SK-N-SH (cell line): ENCODE data around the gene ZCCHC3. TPM values are rescaled to one million over a fixed set of nuclear protein-coding genes. Genes with fewer than 3 reads are reported as not detected.
A peak's percentile ranks its signal among the peaks of the same experiment; 100 is the strongest.

ENCODE experiments used
- CTCF ChIA-PET: fragments of 300-600, 350-600 bp; formaldehyde crosslinking; extraction: SDS; loops from one replicate; lab custom pipeline; 2021; lab: Yijun Ruan, JAX
- POLR2A ChIA-PET: fragments of 350-600 bp; sonication (Branson Sonifier 250); formaldehyde crosslinking; extraction: SDS; loops from one replicate; lab custom pipeline; 2020; ENCODE audit warnings: antibody characterized with exemption, inconsistent platforms; lab: Yijun Ruan, JAX
- DNase-seq: peaks from one replicate; pipeline ENCODE4 v3.0.0; 2012
- H2AFZ ChIP-seq: fragments of 200-600 bp; sonication (generic); 2 replicates; pipeline ENCODE4 v1.8.1; 2016; ENCODE audit warnings: antibody characterized with exemption, mild to moderate bottlenecking, low read depth
- H3F3A ChIP-seq: fragments of 200-600 bp; sonication (generic); replicated peaks from 2 replicates; pipeline ENCODE3; 2016; ENCODE audit warnings: antibody characterized with exemption, mild to moderate bottlenecking; ENCODE audit not compliant: insufficient read depth
- H3K27ac ChIP-seq, 2 experiments: fragments of 200-500 bp in 1 of 2; fragments of 200-600 bp in 1 of 2; sonication (Bioruptor generic) in 1 of 2; sonication (generic), shearing (Covaris generic) in 1 of 2; 2 replicates each; pipeline versions ENCODE4 v1.5.1 to v1.6.1; 2014 to 2016; ENCODE audit warnings: low read depth in 2 of 2, inconsistent platforms in 1 of 2, low read length in 1 of 2, mild to moderate bottlenecking in 1 of 2, mixed read lengths in 1 of 2
- H3K27me3 ChIP-seq: fragments of 200-600 bp; sonication (generic), shearing (Covaris generic); 2 replicates; pipeline ENCODE4 v1.6.1; 2016; ENCODE audit warnings: mixed run types; ENCODE audit not compliant: insufficient read depth
- H3K36me3 ChIP-seq, 2 experiments: fragments of 200-500 bp in 1 of 2; fragments of 200-600 bp in 1 of 2; sonication (Bioruptor generic) in 1 of 2; sonication (generic) in 1 of 2; replicated peaks in 1 of 2; 2 replicates each; pipeline versions ENCODE3 to v1.5.1; 2014 to 2016; ENCODE audit warnings: low read length in 1 of 2, mild to moderate bottlenecking in 1 of 2; ENCODE audit not compliant: insufficient read depth in 2 of 2, control insufficient read depth in 1 of 2
- H3K4me1 ChIP-seq, 2 experiments: fragments of 200-500 bp in 1 of 2; fragments of 200-600 bp in 1 of 2; sonication (Bioruptor generic) in 1 of 2; sonication (generic), shearing (Covaris generic) in 1 of 2; 2 replicates each; pipeline versions ENCODE4 v1.5.1 to v1.6.1; 2014 to 2016; ENCODE audit warnings: low read depth in 1 of 2, low read length in 1 of 2, mixed run types in 1 of 2; ENCODE audit not compliant: insufficient read depth in 2 of 2, control insufficient read depth in 1 of 2
- H3K4me2 ChIP-seq: fragments of 200-600 bp; sonication (generic), shearing (Covaris generic); 2 replicates; pipeline ENCODE4 v1.6.1; 2017; ENCODE audit warnings: mixed run types
- H3K4me3 ChIP-seq, 2 experiments: fragments of 200-500 bp in 1 of 2; fragments of 200-600 bp in 1 of 2; sonication (Bioruptor generic) in 1 of 2; sonication (generic), shearing (Covaris generic) in 1 of 2; 2 replicates each; pipeline versions ENCODE4 v1.5.1 to v1.8.1; 2014 to 2016; ENCODE audit warnings: low read depth in 2 of 2, inconsistent platforms in 1 of 2, low read length in 1 of 2, mild to moderate bottlenecking in 1 of 2, mixed read lengths in 1 of 2, moderate library complexity in 1 of 2
- H3K79me2 ChIP-seq: fragments of 200-600 bp; sonication (generic); 2 replicates; pipeline ENCODE4 v1.8.1; 2017; ENCODE audit warnings: mild to moderate bottlenecking; ENCODE audit not compliant: insufficient read depth
- H3K9ac ChIP-seq: fragments of 200-600 bp; sonication (generic); 2 replicates; pipeline ENCODE4 v1.6.1; 2017; ENCODE audit warnings: mixed run types
- H3K9me2 ChIP-seq: fragments of 200-600 bp; sonication (generic); 2 replicates; pipeline ENCODE4 v1.6.1; 2017; ENCODE audit warnings: mixed run types
- H3K9me3 ChIP-seq: fragments of 200-600 bp; sonication (generic); 2 replicates; pipeline ENCODE4 v1.6.1; 2017; ENCODE audit warnings: mixed run types, mild to moderate bottlenecking, moderate library complexity
- H4K20me1 ChIP-seq: fragments of 200-600 bp; sonication (generic); 2 replicates; pipeline ENCODE4 v1.6.1; 2017; ENCODE audit warnings: mild to moderate bottlenecking, mixed run types; ENCODE audit not compliant: insufficient read depth
- CHD2 ChIP-seq: fragments of 150-350 bp; IDR thresholded peaks from 2 replicates; pipeline ENCODE4 v1.6.1; 2018; ENCODE audit warnings: low read length; ENCODE audit not compliant: partially characterized antibody
- ELF1 ChIP-seq: IDR thresholded peaks from 2 replicates; pipeline ENCODE4 v1.4.0; 2012
- EP300 ChIP-seq, 2 experiments: IDR thresholded peaks; 2 replicates each; pipeline versions ENCODE4 v1.4.0 to v1.6.1; 2012; ENCODE audit warnings: borderline replicate concordance in 1 of 2, low read depth in 1 of 2, low read length in 1 of 2
- EZH2phosphoT487 ChIP-seq: fragments of 200-600 bp; sonication (generic); IDR thresholded peaks from 2 replicates; pipeline ENCODE4 v1.6.1; 2017; ENCODE audit warnings: low read depth, mixed run types, mild to moderate bottlenecking, antibody characterized with exemption, moderate library complexity, borderline replicate concordance
- FOSL2 ChIP-seq: IDR thresholded peaks from 2 replicates; pipeline ENCODE4 v1.4.0; 2012; ENCODE audit warnings: low read depth, mild to moderate bottlenecking, moderate library complexity, borderline replicate concordance
- FOXJ3 ChIP-seq: sonication (generic); formaldehyde crosslinking; IDR thresholded peaks from 2 replicates; pipeline ENCODE4 v1.5.1; 2020; ENCODE audit warnings: mild to moderate bottlenecking, missing genetic modification reagents
- FOXM1 ChIP-seq: IDR thresholded peaks from 2 replicates; pipeline ENCODE4 v1.4.0; 2012; ENCODE audit warnings: low read depth, mild to moderate bottlenecking
- GABPA ChIP-seq: IDR thresholded peaks from 2 replicates; pipeline ENCODE4 v1.4.0; 2012; ENCODE audit warnings: low read depth, mild to moderate bottlenecking
- GATA2 ChIP-seq: sonication (generic); formaldehyde crosslinking; IDR thresholded peaks from 2 replicates; pipeline ENCODE4 v1.5.0; 2020; ENCODE audit warnings: mild to moderate bottlenecking, missing genetic modification reagents
- JUND ChIP-seq: IDR thresholded peaks from 2 replicates; pipeline ENCODE4 v1.4.0; 2012
- MEF2A ChIP-seq: IDR thresholded peaks from 2 replicates; pipeline ENCODE4 v1.4.0; 2012; ENCODE audit warnings: low read depth, borderline replicate concordance
- NFIC ChIP-seq: IDR thresholded peaks from 2 replicates; pipeline ENCODE4 v1.4.0; 2012; ENCODE audit warnings: borderline replicate concordance
- NRF1 ChIP-seq: IDR thresholded peaks from 2 replicates; pipeline ENCODE4 v1.6.1; 2012; ENCODE audit warnings: low read depth, mild to moderate bottlenecking, low read length
- POLR2AphosphoS5 ChIP-seq: IDR thresholded peaks from 2 replicates; pipeline ENCODE4 v1.6.1; 2012; ENCODE audit warnings: low read depth, low read length
- RAD21 ChIP-seq: IDR thresholded peaks from 2 replicates; pipeline ENCODE4 v1.6.1; 2012; ENCODE audit warnings: mild to moderate bottlenecking, low read length
- RXRA ChIP-seq: IDR thresholded peaks from 2 replicates; pipeline ENCODE4 v1.4.0; 2012; ENCODE audit warnings: low read depth, mild to moderate bottlenecking, borderline replicate concordance
- SIN3A ChIP-seq: IDR thresholded peaks from 2 replicates; pipeline ENCODE4 v1.6.1; 2012; ENCODE audit warnings: low read depth, mild to moderate bottlenecking, low read length, moderate library complexity, borderline replicate concordance
- SMC3 ChIP-seq: IDR thresholded peaks from 2 replicates; pipeline ENCODE4 v1.6.1; 2012; ENCODE audit warnings: low read depth, low read length, improper control_type of control experiment
- TAF1 ChIP-seq: IDR thresholded peaks from 2 replicates; pipeline ENCODE4 v1.6.1; 2012; ENCODE audit warnings: low read depth, mild to moderate bottlenecking, low read length, moderate library complexity, borderline replicate concordance
- TCF12 ChIP-seq: IDR thresholded peaks from 2 replicates; pipeline ENCODE4 v1.4.0; 2012
- TEAD4 ChIP-seq: IDR thresholded peaks from 2 replicates; pipeline ENCODE4 v1.4.0; 2012; ENCODE audit warnings: mild to moderate bottlenecking, borderline replicate concordance; ENCODE audit not compliant: insufficient read depth
- WGBS: methylation state at CpG from one replicate; pipeline ENCODE4 v1.1.6; 2017; ENCODE audit warnings: low lambda C conversion rate; 5-methylcytosine and 5-hydroxymethylcytosine counted together
- polyA plus RNA-seq, 3 experiments: library from polyadenylated mRNA; depleted of rRNA; stranded (reverse); fragments of >200 nt; gene quantifications; 2 replicates each; pipeline ENCODE4 v1.2.3, GENCODE V29; 2012
- TF ChIP-seq, protein P1 (sequence below): IDR thresholded peaks from 2 replicates; pipeline ENCODE4 v1.4.0; 2012; ENCODE audit warnings: low read depth
- TF ChIP-seq, protein P2 (sequence below): IDR thresholded peaks from 2 replicates; pipeline ENCODE4 v1.4.0; 2012; ENCODE audit warnings: low read depth, borderline replicate concordance
- TF ChIP-seq, protein P3 (sequence below): IDR thresholded peaks from 2 replicates; pipeline ENCODE4; 2012
- TF ChIP-seq, protein P4 (sequence below): fragments of 150-350 bp; IDR thresholded peaks from 2 replicates; pipeline ENCODE4 v1.6.1; 2017; ENCODE audit warnings: antibody characterized with exemption, low read length, low read depth, borderline replicate concordance
- TF ChIP-seq, protein P5 (sequence below): IDR thresholded peaks from 2 replicates; pipeline ENCODE4 v1.4.0; 2012; ENCODE audit warnings: low read depth, borderline replicate concordance

ZCCHC3 gene
- polyA plus RNA-seq, 1 of the 3 experiments (the other 2 are of a cell fraction): 9.5 TPM

DNA sequence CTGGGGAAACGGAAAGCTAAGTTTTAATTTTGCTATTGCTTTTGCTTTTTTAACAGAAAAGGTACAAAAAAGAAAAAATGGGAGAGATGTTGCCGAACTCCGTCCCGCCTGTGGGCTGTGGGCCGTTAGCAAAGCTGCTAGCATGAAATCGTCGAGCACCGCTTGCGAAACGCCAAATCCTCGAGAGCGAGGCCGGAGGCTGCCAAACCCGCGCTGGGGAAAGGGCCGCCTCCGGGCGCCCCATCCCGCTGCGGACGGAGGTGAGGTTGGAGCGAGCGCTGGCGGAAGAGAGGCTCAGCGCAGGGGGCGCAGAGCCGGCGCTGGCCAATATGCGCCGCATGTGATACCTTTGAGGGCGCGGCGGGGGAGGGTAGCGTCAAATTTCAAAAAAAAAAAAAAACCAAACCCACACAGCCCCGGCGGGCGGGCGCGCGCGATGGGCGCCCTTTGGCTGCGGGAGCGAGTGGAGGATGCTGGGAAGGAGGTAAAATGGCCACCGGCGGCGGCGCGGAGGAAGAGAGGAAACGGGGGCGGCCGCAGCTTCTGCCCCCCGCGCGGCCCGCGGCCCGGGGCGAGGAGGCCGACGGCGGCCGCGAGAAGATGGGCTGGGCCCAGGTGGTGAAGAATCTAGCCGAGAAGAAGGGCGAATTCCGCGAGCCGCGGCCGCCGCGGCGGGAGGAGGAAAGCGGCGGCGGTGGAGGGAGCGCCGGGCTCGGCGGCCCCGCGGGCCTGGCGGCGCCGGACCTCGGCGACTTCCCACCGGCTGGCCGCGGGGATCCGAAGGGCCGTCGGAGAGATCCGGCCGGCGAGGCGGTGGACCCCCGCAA lies at the start of gene ZCCHC3 (continued):
- TF ChIP-seq NRF1 (peak; percentile 55; the same call in 1 of the 2 replicates), TCF12 (peak; percentile 64), SMC3 (peak; percentile 34), GATA2 (CRISPR knock-in tag) (no peak), POLR2AphosphoS5 (peak; percentile 83), EZH2phosphoT487 (no peak), MEF2A (no peak), EP300 (IDR thresholded peaks at IDR 0.05; ENCODE audit: borderline replicate concordance in 1 of 2, low read depth in 1 of 2, low read length in 1 of 2) (peak in 1 of 2 experiments; percentile 26; a peak in 1 of 4 replicates), ELF1 (peak; percentile 77), NFIC (peak; percentile 36; the same call in 1 of the 2 replicates), GABPA (peak; percentile 23; the same call in 1 of the 2 replicates), RAD21 (peak; percentile 31), JUND (peak; percentile 5; the same call in 1 of the 2 replicates), FOSL2 (no peak), RXRA (peak; percentile 56; the same call in 1 of the 2 replicates)
- TF ChIP-seq, protein P1, sequence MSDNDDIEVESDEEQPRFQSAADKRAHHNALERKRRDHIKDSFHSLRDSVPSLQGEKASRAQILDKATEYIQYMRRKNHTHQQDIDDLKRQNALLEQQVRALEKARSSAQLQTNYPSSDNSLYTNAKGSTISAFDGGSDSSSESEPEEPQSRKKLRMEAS: peak; percentile 96

DNA sequence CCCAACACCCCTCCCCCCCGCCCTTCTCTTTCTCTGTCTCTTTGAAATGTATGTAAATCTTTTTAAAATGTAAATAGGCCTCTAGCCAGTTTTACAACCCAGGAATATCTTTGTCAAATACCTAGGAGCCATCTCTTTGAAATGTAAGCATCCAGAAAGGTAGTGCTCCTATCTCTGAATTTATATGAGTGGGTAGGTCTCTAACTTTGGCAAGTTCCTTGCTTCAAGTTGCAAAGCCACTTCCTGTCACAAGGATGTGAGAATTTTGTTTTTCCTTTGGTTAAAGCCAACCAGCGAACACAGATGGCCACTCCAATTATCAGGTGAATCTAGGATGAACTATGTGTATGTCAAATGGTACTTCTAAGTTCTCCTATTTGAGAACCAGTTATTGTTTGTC lies 46.0 kb upstream of the ZCCHC3 start:
- CTCF ChIA-PET: no interaction called here
- Histone ChIP-seq H3K9me2 (no peaks in the 10 kb centered on the region), H3K27ac (no peak overlapping the region), H3K36me3 (no peaks in the 10 kb centered on the region), H3K9ac (no peak overlapping the region), H3K4me3 (no peak overlapping the region), H3K79me2 (no peaks in the 10 kb centered on the region)
- no peak for DNase-seq
- TF ChIP-seq EZH2phosphoT487 (no peak), TEAD4 (no peak), GATA2 (CRISPR knock-in tag) (no peak), FOXM1 (no peak), FOXJ3 (CRISPR knock-in tag) (no peak), RXRA (no peak), GABPA (no peak), FOSL2 (no peak), CHD2 (no peak), SMC3 (no peak), JUND (no peak), TAF1 (no peak), SIN3A (no peak), POLR2AphosphoS5 (no peak), TCF12 (no peak)
- TF ChIP-seq, protein P2, sequence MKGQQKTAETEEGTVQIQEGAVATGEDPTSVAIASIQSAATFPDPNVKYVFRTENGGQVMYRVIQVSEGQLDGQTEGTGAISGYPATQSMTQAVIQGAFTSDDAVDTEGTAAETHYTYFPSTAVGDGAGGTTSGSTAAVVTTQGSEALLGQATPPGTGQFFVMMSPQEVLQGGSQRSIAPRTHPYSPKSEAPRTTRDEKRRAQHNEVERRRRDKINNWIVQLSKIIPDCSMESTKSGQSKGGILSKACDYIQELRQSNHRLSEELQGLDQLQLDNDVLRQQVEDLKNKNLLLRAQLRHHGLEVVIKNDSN: no peak
- TF ChIP-seq, protein P3, sequence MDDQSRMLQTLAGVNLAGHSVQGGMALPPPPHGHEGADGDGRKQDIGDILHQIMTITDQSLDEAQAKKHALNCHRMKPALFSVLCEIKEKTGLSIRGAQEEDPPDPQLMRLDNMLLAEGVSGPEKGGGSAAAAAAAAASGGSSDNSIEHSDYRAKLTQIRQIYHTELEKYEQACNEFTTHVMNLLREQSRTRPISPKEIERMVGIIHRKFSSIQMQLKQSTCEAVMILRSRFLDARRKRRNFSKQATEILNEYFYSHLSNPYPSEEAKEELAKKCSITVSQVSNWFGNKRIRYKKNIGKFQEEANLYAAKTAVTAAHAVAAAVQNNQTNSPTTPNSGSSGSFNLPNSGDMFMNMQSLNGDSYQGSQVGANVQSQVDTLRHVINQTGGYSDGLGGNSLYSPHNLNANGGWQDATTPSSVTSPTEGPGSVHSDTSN: no peak
- TF ChIP-seq, protein P1: no peak
- TF ChIP-seq, protein P4, sequence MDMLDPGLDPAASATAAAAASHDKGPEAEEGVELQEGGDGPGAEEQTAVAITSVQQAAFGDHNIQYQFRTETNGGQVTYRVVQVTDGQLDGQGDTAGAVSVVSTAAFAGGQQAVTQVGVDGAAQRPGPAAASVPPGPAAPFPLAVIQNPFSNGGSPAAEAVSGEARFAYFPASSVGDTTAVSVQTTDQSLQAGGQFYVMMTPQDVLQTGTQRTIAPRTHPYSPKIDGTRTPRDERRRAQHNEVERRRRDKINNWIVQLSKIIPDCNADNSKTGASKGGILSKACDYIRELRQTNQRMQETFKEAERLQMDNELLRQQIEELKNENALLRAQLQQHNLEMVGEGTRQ: no peak
- TF ChIP-seq, protein P5, sequence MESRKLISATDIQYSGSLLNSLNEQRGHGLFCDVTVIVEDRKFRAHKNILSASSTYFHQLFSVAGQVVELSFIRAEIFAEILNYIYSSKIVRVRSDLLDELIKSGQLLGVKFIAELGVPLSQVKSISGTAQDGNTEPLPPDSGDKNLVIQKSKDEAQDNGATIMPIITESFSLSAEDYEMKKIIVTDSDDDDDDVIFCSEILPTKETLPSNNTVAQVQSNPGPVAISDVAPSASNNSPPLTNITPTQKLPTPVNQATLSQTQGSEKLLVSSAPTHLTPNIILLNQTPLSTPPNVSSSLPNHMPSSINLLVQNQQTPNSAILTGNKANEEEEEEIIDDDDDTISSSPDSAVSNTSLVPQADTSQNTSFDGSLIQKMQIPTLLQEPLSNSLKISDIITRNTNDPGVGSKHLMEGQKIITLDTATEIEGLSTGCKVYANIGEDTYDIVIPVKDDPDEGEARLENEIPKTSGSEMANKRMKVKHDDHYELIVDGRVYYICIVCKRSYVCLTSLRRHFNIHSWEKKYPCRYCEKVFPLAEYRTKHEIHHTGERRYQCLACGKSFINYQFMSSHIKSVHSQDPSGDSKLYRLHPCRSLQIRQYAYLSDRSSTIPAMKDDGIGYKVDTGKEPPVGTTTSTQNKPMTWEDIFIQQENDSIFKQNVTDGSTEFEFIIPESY: no peak
- TF ChIP-seq, all 33 proteins: peak for 0
- Histone ChIP-seq H2AFZ (no peak overlapping the region), H3K9me3 (no peaks in the 10 kb centered on the region), H3F3A (no peaks in the 10 kb centered on the region), H3K4me1 (no peaks in the 10 kb centered on the region), H3K27me3 (peaks cover 8% of the 10 kb centered on the region; the same call in 1 of the 2 replicates), H4K20me1 (no peaks in the 10 kb centered on the region), H3K4me2 (no peak overlapping the region)
- POLR2A ChIA-PET: no interaction called here
- 19% methylated on average over 2 of the region's 2 CpGs for WGBS
